GM18505 (cell line): Measurements from ENCODE around the gene OR2A2.

Experiments used
- ATAC-seq: cut with Tn5 transposase; IDR thresholded peaks from one replicate; pipeline ENCODE4 v1.9.1; 2021; ENCODE audit not compliant: unreplicated experiment
- POLR2A ChIP-seq: IDR thresholded peaks from 4 replicates; pipeline ENCODE4 v1.6.1; 2011; ENCODE audit warnings: borderline replicate concordance; ENCODE audit not compliant: insufficient read depth, insufficient read length; ENCODE audit errors: extremely low read depth

OR2A2 gene, protein sequence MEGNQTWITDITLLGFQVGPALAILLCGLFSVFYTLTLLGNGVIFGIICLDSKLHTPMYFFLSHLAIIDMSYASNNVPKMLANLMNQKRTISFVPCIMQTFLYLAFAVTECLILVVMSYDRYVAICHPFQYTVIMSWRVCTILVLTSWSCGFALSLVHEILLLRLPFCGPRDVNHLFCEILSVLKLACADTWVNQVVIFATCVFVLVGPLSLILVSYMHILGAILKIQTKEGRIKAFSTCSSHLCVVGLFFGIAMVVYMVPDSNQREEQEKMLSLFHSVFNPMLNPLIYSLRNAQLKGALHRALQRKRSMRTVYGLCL

DNA sequence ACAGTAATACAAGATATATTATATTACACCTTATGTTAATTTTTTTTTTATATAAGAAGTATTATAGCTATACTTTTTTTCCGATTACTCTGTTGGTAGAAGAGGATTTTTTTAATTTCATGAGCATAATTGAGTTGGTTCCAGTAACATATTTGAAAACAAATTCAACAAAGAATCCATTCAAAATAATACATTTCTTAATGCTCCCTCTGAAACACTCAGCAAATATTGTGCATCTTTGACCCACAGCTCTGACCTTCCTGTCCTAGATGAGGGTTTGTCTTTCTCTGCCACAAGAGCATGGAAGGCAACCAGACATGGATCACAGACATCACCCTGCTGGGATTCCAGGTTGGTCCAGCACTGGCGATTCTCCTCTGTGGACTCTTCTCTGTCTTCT, at the start of gene OR2A2:
OR2A2 (plus strand) TSS at position 301 of the 400 bp plus-strand sequence; CDS start at position 301, 0 bp downstream.
- no peak for TF ChIP-seq POLR2A
- no peak for ATAC-seq

DNA sequence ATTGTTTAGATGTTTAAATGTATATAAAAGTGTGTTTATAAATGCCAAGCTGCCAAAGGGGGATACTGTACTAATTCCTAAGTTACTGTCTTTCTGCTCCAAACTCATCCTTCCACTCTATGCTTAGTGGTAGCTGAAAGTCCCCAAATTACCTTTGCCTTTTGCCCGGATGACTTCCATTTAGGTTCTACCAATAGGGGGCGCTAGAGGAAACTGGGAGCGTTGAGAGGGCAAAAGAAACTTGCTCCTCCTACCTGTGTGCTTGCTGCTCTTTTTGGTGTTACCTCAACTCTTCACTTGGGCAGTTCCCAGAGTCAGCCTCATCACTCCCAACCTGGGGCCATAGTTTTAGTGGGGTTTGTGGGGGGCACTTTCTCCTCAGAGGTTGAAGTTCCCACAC, 45.7 kb upstream of the OR2A2 start:
- no peak for TF ChIP-seq POLR2A
- no peak for ATAC-seq

DNA sequence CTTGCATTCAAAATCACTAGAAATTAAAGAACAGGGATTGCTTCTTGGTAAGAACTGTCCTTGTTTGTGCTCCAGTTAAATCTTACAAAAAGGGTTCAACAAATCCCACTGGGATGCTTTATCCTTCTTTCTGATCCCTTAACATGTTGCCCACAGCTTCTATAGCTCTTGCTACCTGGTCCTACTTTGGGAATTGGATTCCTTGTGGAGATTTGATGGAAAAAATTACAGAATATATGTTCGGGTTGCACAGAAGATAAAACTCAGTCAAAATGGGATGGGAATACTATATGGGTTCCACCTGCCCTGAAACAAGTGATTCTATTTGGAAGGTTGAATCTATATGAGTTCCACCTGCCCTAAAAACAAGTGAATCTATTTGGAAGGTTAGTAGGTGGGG, 39.9 kb upstream of the OR2A2 start, which contains the start of gene OR2A25:
OR2A25 (plus strand) TSS at position 301 of the 400 bp plus-strand sequence. CDS start 4,409 bp downstream, outside the sequence.
- ATAC-seq: no peak
- TF ChIP-seq POLR2A: no peak

DNA sequence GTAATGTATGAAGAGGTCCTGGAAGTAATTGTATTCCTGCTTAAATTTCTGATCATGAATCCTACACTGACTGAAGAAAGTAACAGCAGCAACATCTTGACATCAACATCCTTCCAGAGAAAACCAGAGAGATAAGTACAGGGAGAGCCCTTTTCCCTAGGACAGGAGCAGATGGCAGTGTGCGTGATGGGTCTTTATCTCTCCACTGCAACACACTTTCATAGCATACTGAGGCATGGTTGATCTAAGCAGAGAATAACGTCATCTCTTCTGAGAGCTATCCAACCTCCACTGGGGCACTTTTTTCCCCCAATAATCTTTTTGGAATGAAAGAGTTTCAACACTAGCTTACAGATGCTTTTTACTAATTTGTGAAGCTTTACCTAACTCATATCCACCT, 39.4 kb upstream of the OR2A2 start:
- ATAC-seq: no peak

DNA sequence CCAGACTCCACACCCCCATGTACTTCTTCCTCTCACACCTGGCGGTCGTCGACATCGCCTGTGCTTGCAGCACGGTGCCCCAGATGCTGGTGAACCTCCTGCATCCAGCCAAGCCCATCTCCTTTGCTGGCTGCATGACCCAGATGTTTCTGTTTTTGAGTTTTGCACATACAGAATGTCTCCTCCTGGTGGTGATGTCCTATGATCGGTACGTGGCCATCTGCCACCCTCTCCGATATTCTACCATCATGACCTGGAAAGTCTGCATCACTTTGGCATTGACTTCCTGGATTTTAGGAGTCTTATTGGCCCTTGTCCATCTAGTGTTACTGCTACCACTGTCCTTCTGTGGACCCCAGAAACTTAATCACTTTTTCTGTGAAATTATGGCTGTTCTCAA, 35.0 kb upstream of the OR2A2 start:
- no peak for ATAC-seq
- TF ChIP-seq POLR2A: no peak

More for the DNA sequence above, 39.4 kb upstream of the OR2A2 start:
- TF ChIP-seq POLR2A: no peak

DNA sequence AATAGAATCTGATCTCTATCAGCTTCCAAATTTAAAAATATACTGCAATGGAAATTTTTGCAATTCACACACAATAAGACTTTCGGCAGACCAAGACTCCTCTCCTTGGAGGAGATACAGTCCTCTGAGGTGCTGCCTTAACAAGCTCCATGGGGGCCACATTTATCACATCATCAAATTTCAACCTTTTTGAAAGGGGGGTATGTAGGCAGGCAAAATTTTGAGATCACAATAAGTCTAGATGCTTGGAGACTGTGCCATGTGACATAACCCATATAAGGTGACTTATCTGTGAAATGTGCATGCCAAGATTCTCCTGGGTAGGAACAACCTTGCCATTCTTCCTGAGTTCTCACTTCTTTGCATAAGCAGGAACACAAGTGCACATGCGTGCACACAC, 23.4 kb upstream of the OR2A2 start, which contains the start of gene OR2A12:
OR2A12 (plus strand) TSS at position 301 of the 400 bp plus-strand sequence. CDS start 8,830 bp downstream, outside the sequence.
- no peak for TF ChIP-seq POLR2A

DNA sequence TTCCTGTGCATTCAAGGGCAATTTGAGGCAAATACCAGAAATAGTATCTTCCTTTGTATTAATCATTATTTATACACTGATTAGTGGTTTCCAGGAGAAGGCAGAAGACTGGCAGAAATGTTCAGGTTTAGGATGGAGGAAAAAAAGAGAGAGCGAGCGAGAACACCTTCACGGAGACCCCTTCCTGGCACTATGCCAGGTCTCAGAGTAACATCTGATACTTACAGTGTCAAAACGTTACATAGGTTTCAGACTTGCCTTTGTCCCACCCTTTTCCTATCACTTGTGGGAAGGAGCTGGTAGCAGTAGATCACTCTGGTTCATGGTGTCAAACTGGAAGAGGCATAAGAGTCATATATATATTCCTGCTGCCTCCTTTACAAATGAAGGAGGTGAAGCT, 22.7 kb upstream of the OR2A2 start:
- no peak for TF ChIP-seq POLR2A
- ATAC-seq: no peak

More for the DNA sequence above, 23.4 kb upstream of the OR2A2 start, which contains the start of gene OR2A12:
- ATAC-seq: no peak

DNA sequence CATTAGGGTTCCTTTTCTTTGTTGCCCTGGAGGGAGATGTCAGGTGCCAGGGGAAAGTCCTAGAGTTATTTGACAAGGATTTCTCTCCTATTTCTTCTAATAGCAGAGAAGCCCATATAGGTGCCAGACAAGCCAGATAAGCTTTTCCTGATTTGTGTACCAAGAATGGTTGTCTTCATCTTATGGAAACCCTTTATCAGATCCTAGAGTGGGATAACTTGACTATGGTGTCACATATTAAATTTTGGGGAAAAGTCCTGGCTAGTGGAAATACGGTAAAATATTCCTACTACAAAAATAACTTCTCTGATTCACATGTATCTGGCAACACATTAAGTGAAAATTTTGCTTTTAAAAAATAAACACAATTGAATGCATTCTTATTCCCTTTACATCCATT, 22.2 kb upstream of the OR2A2 start:
- TF ChIP-seq POLR2A: no peak
- no peak for ATAC-seq

DNA sequence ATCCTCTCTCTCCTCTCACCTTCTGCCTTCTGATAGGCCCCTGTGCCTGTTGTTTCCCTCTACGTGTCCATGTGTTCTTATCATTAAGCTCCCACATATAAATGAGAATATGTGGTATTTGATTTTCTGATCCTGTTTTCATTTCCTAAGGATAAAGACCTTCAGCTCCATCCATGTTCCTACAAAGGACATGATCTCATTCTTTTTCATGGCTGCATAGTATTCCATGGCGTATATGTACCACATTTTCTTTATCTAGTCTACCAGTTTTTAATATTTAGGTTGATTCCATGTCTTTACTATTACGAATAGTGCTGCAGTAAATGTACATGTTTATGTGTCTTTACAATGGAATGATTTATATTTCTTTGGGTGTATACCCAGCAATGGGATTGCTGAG, 18.7 kb upstream of the OR2A2 start:
- TF ChIP-seq POLR2A: no peak
- ATAC-seq: no peak

DNA sequence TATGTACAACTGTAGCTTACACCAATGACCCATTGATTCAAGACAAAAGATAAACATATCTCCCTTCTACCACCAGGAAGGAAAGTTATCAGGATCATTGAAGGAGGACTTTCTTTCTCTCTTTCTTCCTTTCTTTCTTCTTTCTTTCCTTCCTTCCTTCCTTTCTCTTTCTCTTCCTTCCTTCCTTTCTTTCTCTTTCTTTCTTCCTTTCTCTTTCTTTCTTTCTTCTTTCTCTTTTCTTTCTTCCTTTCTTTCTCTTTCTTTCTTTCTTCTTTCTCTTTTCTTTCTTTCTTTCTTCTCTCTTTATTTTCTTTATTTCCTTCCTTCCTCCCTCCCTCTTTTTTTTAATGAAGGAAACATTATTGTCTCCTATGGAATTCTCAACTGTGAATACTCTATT, 10.6 kb upstream of the OR2A2 start:
- no peak for TF ChIP-seq POLR2A
- no peak for ATAC-seq

DNA sequence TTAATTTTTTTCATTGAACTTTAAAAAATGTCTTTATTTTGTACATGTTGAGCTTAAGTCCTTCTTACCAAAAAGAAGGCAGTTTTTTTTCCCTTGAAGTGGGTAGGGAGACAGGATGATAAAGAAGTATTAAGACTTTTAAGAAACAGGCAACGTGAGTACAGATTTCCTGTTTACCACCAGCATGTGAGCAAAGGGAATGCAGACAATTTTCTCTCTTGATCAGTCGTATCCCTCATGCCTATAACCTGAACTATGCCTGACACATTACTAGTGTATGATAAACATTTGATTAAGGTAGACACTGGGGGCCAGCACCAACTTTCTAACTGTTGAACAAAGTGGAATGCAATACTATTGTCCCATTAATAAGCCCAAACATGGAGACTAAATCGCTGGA, 8.8 kb upstream of the OR2A2 start:
- TF ChIP-seq POLR2A: no peak
- no peak for ATAC-seq

DNA sequence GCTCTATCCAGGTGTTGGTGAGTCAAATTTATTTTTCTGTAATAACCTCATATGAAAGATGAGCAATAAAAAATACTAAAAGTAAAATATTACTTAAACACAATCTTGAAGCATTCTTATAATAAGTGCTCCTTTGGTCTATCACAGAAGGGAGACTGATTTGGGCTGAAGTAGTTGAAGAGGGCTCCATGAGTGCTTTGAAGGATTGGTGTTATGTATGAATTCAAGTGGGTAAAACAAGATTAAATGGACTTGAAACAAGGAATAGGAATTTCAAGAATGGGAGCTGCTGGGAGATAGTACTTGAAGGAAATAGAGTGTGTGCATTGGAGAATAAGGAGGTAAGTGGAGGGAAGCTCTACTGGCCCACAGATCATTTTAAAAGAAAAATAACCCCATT, 7.3 kb upstream of the OR2A2 start:
- no peak for TF ChIP-seq POLR2A
- no peak for ATAC-seq

DNA sequence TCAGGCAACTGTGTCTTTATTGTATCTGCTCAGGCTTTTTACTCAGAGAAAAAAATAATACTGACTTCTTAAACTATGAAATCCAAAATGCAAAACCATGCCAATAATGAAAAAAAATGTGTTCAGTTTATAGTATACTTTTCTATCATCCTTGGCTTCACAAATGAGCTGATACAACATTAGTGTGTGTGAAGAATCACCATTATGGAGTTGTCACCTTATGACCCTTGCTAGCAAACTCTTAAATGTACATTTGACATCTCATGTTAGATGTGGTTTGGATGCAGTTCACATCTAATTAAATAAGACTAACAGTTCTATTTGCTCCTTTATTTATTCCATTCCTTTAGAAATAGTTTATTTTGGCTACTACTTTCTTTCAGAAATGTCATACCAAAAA, 4.2 kb upstream of the OR2A2 start:
- no peak for ATAC-seq
- TF ChIP-seq POLR2A: no peak

DNA sequence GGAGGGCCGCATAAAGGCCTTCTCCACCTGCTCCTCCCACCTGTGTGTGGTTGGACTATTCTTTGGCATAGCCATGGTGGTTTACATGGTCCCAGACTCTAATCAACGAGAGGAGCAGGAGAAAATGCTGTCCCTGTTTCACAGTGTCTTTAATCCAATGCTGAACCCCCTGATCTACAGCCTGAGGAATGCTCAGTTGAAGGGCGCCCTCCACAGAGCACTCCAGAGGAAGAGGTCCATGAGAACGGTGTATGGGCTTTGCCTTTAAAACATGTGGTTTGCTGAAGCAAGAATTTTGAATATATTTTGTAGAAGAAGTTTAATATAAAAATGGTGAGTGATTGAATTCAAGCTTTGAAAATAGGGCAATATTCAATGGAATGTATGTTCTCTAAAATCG, 889 bp downstream of the OR2A2 start:
- no peak for TF ChIP-seq POLR2A
- no peak for ATAC-seq
